ENCODE measurements around the gene SNW1. TPM values are rescaled to one million over a fixed set of nuclear protein-coding genes. Genes with fewer than 3 reads are reported as not detected.
A peak's percentile ranks its signal among the peaks of the same experiment; 100 is the strongest.

SNW1 gene
- total and polyA plus RNA-seq, 12 donors = 24.2 to 85.0 (median 51.9) TPM

DNA sequence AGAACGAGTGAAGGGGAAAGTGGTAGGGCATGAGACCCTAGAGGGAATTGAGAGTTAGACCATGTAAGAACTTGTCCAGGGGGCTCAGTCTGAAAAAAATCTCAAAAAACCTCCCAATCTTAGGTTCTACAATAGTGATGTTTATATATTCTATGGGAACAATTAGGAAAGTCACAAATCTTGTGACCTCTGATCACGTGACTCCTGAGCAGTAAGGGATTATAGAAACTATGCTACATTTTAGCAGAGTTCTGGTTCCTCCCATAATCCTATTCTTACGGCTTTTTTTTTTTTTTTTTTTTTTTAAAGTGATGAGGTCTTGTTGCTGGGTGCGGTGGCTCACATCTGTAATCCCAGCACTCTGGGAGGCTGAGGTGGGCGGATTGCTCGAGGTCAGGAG lies 44.8 kb upstream of the SNW1 start:
- no peak overlapping the region for H3K4me3 ChIP-seq
- intact Hi-C loops (cut with DNase I) = no loop called here
- H3K27ac ChIP-seq = no peak overlapping the region
- DNase-seq = no peak
- H3K9me3 ChIP-seq (replicated peaks in 1 of 3) = no peaks in the 10 kb centered on the region
- no peaks in the 10 kb centered on the region for H3K36me3 ChIP-seq (replicated peaks in 1 of 2)
- TF ChIP-seq POLR2A (IDR thresholded peaks at IDR 0.05) = no peak
- no peak for TF ChIP-seq CTCF (IDR thresholded peaks at IDR 0.05)
- no peaks in the 10 kb centered on the region for H3K27me3 ChIP-seq
- WGBS, 4 donors = 79 to 89% (median 83%) methylated on average over 6 of the region's 6 CpGs
- H3K4me1 ChIP-seq (replicated peaks in 1 of 2) = peaks cover 0 to 3% of the 10 kb centered on the region in 2 donors

DNA sequence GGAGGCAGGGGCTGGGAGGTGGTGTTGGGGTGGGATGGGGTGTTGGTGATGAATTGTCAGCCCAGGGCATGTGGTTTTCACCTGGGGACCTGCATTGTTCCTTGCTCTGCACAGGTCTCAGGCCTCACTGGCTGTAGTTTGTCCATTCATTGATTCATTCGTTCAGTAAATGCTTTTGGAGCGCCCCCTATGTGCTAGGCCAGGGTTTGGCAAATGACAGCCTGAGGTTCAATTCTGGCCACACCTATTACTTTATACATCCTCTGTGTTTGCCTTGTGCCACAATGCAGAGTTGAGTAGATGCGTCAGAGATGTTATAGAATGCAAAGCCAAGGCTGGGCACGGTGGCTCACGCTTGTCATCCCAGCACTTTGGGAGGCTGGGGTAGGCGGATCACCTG lies 43.6 kb upstream of the SNW1 start:
- Histone ChIP-seq H3K9me3 (replicated peaks in 1 of 3) (no peaks in the 10 kb centered on the region), H3K36me3 (replicated peaks in 1 of 2) (no peaks in the 10 kb centered on the region), H3K4me1 (replicated peaks in 1 of 2) (peaks cover 0 to 6% of the 10 kb centered on the region in 2 donors), H3K4me3 (no peak overlapping the region), H3K27me3 (no peaks in the 10 kb centered on the region), H3K27ac (no peak overlapping the region)
- peak in 2 of 7 donors; percentile 7 to 24 for DNase-seq
- TF ChIP-seq POLR2A (IDR thresholded peaks at IDR 0.05) = no peak
- peak in 1 of 6 experiments; percentile 21 for TF ChIP-seq CTCF (IDR thresholded peaks at IDR 0.05)
- WGBS, 4 donors = 56 to 94% (median 67%) methylated on average over 3 to 6 of the region's 6 CpGs
- intact Hi-C loops (cut with DNase I) = no loop called here

DNA sequence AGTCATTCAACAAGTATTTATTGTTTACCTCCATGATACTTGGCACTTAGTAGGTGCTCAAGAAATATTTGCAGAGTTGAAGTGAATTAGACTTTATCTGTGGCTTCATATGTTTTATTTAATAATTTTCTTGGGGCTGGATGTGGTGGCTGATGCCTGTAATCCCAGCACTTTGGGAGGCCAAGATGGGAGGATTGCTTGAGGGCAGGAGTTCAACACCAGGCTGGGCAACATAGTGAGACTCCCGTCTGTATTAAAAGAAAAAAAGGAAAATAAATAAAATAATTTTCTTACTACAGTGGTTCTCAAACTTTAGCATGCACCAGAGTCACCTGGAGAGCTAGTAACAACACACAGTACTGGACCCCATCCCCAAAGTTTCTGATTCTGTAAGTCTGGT lies 39.9 kb upstream of the SNW1 start:
- no peak for DNase-seq
- H3K27me3 ChIP-seq = no peaks in the 10 kb centered on the region

More for the DNA sequence above, 39.9 kb upstream of the SNW1 start:
- H3K9me3 ChIP-seq (replicated peaks in 1 of 3) = no peaks in the 10 kb centered on the region
- H3K36me3 ChIP-seq (replicated peaks in 1 of 2) = no peaks in the 10 kb centered on the region
- peaks cover 0 to 12% of the 10 kb centered on the region in 2 donors for H3K4me1 ChIP-seq (replicated peaks in 1 of 2)
- H3K4me3 ChIP-seq = peak overlapping the region in 2 of 4 donors; percentile 64
- peak overlapping the region in 4 of 5 donors; percentile 85 to 96 (median 90) for H3K27ac ChIP-seq
- WGBS, 4 donors = 70 to 89% (median 81%) methylated on average over 1 of the region's 1 CpG
- TF ChIP-seq CTCF (IDR thresholded peaks at IDR 0.05) (no peak), POLR2A (IDR thresholded peaks at IDR 0.05) (no peak)
- intact Hi-C loops (cut with DNase I) = no loop called here
